Measurements from ENCODE around the gene PCDH9. TPM values are rescaled to one million over a fixed set of nuclear protein-coding genes. Genes with fewer than 3 reads are reported as not detected.
"Not testable (repeated sequence)": the region's sequence is repeated elsewhere in the genome, so short reads cannot be mapped to it uniquely, and the experiment has no call there.

The PCDH9 gene
- total and polyA plus RNA-seq, 5 donors from 2014 or later: 0.08 to 0.77 (median 0.09) TPM

- no peak overlapping the region for H3K27ac Mint-ChIP-seq
- no peak overlapping the region for H3K4me3 ChIP-seq (ENCODE audit: low read depth, low read length)
- DNase-seq: no peak
- no peak overlapping the region for H3K4me3 Mint-ChIP-seq
- no peak overlapping the region for H3K27ac ChIP-seq (ENCODE audit: insufficient read depth, low read length, poor library complexity, severe bottlenecking)
- no peak for ATAC-seq (ENCODE audit: low read depth in 2 of 2)
- H3K9me3 ChIP-seq (ENCODE audit: control insufficient read depth in 2 of 2, low read length in 2 of 2): peaks cover 0 to 13% of the 10 kb centered on the region in 2 experiments
- no peaks in the 10 kb centered on the region for H3K4me1 Mint-ChIP-seq
- H3K4me1 ChIP-seq (ENCODE audit: control insufficient read depth, insufficient read depth, low read length, poor library complexity, severe bottlenecking): no peaks in the 10 kb centered on the region
- H3K27me3 ChIP-seq (ENCODE audit: control insufficient read depth, insufficient read depth, low read length): no peaks in the 10 kb centered on the region
- no peaks in the 10 kb centered on the region for H3K36me3 ChIP-seq (ENCODE audit: control insufficient read depth, insufficient read depth, low read length)
- no peaks in the 10 kb centered on the region for H3K27me3 Mint-ChIP-seq
- H3K9me3 Mint-ChIP-seq: peaks cover 0 to 11% (median 4%) of the 10 kb centered on the region in 7 donors
- H3K36me3 Mint-ChIP-seq: no peaks in the 10 kb centered on the region
These were observed 928.7 kb downstream of the PCDH9 start for GRCh38 chr13:66301482-66301881.

GRCh38 chr13:66301006-66301405, 929.1 kb downstream of the PCDH9 start:
- Histone ChIP-seq H3K36me3 (ENCODE audit: control insufficient read depth, insufficient read depth, low read length) (no peaks in the 10 kb centered on the region), H3K27ac (ENCODE audit: insufficient read depth, low read length, poor library complexity, severe bottlenecking) (no peak overlapping the region), H3K27me3 (ENCODE audit: control insufficient read depth, insufficient read depth, low read length) (no peaks in the 10 kb centered on the region), H3K9me3 (ENCODE audit: control insufficient read depth in 2 of 2, low read length in 2 of 2) (peaks cover 0 to 13% of the 10 kb centered on the region in 2 experiments), H3K4me3 (ENCODE audit: low read depth, low read length) (no peak overlapping the region), H3K4me1 (ENCODE audit: control insufficient read depth, insufficient read depth, low read length, poor library complexity, severe bottlenecking) (no peaks in the 10 kb centered on the region)
- no peaks in the 10 kb centered on the region for H3K36me3 Mint-ChIP-seq
- H3K9me3 Mint-ChIP-seq: peaks cover 2 to 15% (median 4%) of the 10 kb centered on the region in 7 donors
- DNase-seq: no peak
- no peak for ATAC-seq (ENCODE audit: low read depth in 2 of 2)
- H3K4me1 Mint-ChIP-seq: no peaks in the 10 kb centered on the region
- H3K27me3 Mint-ChIP-seq: no peaks in the 10 kb centered on the region
- H3K4me3 Mint-ChIP-seq: no peak overlapping the region
- no peak overlapping the region for H3K27ac Mint-ChIP-seq

- Mint-ChIP-seq H3K9me3 (peaks cover 3 to 20% (median 5%) of the 10 kb centered on the region in 7 donors), H3K4me3 (no peak overlapping the region), H3K27ac (no peak overlapping the region), H3K27me3 (no peaks in the 10 kb centered on the region), H3K4me1 (no peaks in the 10 kb centered on the region), H3K36me3 (no peaks in the 10 kb centered on the region)
- no peak for ATAC-seq (ENCODE audit: low read depth in 2 of 2)
- no peaks in the 10 kb centered on the region for H3K4me1 ChIP-seq (ENCODE audit: control insufficient read depth, insufficient read depth, low read length, poor library complexity, severe bottlenecking)
- H3K4me3 ChIP-seq (ENCODE audit: low read depth, low read length): no peak overlapping the region
- H3K9me3 ChIP-seq (ENCODE audit: control insufficient read depth in 2 of 2, low read length in 2 of 2): peaks cover 0 to 19% of the 10 kb centered on the region in 2 experiments
- H3K36me3 ChIP-seq (ENCODE audit: control insufficient read depth, insufficient read depth, low read length): no peaks in the 10 kb centered on the region
- H3K27me3 ChIP-seq (ENCODE audit: control insufficient read depth, insufficient read depth, low read length): no peaks in the 10 kb centered on the region
- DNase-seq: no peak
- H3K27ac ChIP-seq (ENCODE audit: insufficient read depth, low read length, poor library complexity, severe bottlenecking): no peak overlapping the region
These were observed 933.3 kb downstream of the PCDH9 start for GRCh38 chr13:66296875-66297274.

GRCh38 chr13:66296328-66296727, 933.8 kb downstream of the PCDH9 start:
- Histone ChIP-seq H3K27ac (ENCODE audit: insufficient read depth, low read length, poor library complexity, severe bottlenecking) (no peak overlapping the region), H3K4me3 (ENCODE audit: low read depth, low read length) (no peak overlapping the region), H3K4me1 (ENCODE audit: control insufficient read depth, insufficient read depth, low read length, poor library complexity, severe bottlenecking) (no peaks in the 10 kb centered on the region), H3K36me3 (ENCODE audit: control insufficient read depth, insufficient read depth, low read length) (no peaks in the 10 kb centered on the region), H3K27me3 (ENCODE audit: control insufficient read depth, insufficient read depth, low read length) (no peaks in the 10 kb centered on the region), H3K9me3 (ENCODE audit: control insufficient read depth in 2 of 2, low read length in 2 of 2) (peaks cover 0 to 19% of the 10 kb centered on the region in 2 experiments)
- Mint-ChIP-seq H3K36me3 (no peaks in the 10 kb centered on the region), H3K9me3 (peaks cover 3 to 20% (median 5%) of the 10 kb centered on the region in 7 donors), H3K27ac (no peak overlapping the region), H3K27me3 (no peaks in the 10 kb centered on the region), H3K4me1 (no peaks in the 10 kb centered on the region), H3K4me3 (no peak overlapping the region)
- DNase-seq (no peak), ATAC-seq (ENCODE audit: low read depth in 2 of 2) (no peak)

- H3K4me1 Mint-ChIP-seq; H3K4me3 ChIP-seq (ENCODE audit: low read depth, low read length); ATAC-seq (ENCODE audit: low read depth in 2 of 2); H3K36me3 Mint-ChIP-seq; H3K27ac ChIP-seq (ENCODE audit: insufficient read depth, low read length, poor library complexity, severe bottlenecking); DNase-seq; H3K27me3 Mint-ChIP-seq; H3K36me3 ChIP-seq (ENCODE audit: control insufficient read depth, insufficient read depth, low read length); H3K4me3 Mint-ChIP-seq; H3K27me3 ChIP-seq (ENCODE audit: control insufficient read depth, insufficient read depth, low read length); H3K4me1 ChIP-seq (ENCODE audit: control insufficient read depth, insufficient read depth, low read length, poor library complexity, severe bottlenecking); H3K27ac Mint-ChIP-seq: not testable (repeated sequence)
- peaks cover 9 to 10% of the 10 kb centered on the region in 2 experiments for H3K9me3 ChIP-seq (ENCODE audit: control insufficient read depth in 2 of 2, low read length in 2 of 2)
- H3K9me3 Mint-ChIP-seq: peaks cover 1 to 46% (median 16%) of the 10 kb centered on the region in 7 donors
These were observed 943.3 kb downstream of the PCDH9 start for GRCh38 chr13:66286806-66287205.

GRCh38 chr13:66275416-66275815, 954.7 kb downstream of the PCDH9 start:
- ATAC-seq (ENCODE audit: low read depth in 2 of 2) (no peak), DNase-seq (no peak)
- Mint-ChIP-seq H3K4me1 (no peaks in the 10 kb centered on the region), H3K27ac (no peak overlapping the region), H3K4me3 (no peak overlapping the region), H3K27me3 (no peaks in the 10 kb centered on the region), H3K36me3 (no peaks in the 10 kb centered on the region), H3K9me3 (peaks cover 2 to 34% (median 5%) of the 10 kb centered on the region in 7 donors)
- no peak overlapping the region for H3K4me3 ChIP-seq (ENCODE audit: low read depth, low read length)
- H3K27me3 ChIP-seq (ENCODE audit: control insufficient read depth, insufficient read depth, low read length): no peaks in the 10 kb centered on the region
- peaks cover 1 to 3% of the 10 kb centered on the region in 2 experiments for H3K9me3 ChIP-seq (ENCODE audit: control insufficient read depth in 2 of 2, low read length in 2 of 2)
- no peak overlapping the region for H3K27ac ChIP-seq (ENCODE audit: insufficient read depth, low read length, poor library complexity, severe bottlenecking)
- H3K36me3 ChIP-seq (ENCODE audit: control insufficient read depth, insufficient read depth, low read length): no peaks in the 10 kb centered on the region
- no peaks in the 10 kb centered on the region for H3K4me1 ChIP-seq (ENCODE audit: control insufficient read depth, insufficient read depth, low read length, poor library complexity, severe bottlenecking)

- ATAC-seq (ENCODE audit: low read depth in 2 of 2) (no peak), DNase-seq (no peak)
- H3K27ac Mint-ChIP-seq: no peak overlapping the region
- H3K4me1 Mint-ChIP-seq: no peaks in the 10 kb centered on the region
- Histone ChIP-seq H3K4me3 (ENCODE audit: low read depth, low read length) (no peak overlapping the region), H3K4me1 (ENCODE audit: control insufficient read depth, insufficient read depth, low read length, poor library complexity, severe bottlenecking) (no peaks in the 10 kb centered on the region), H3K9me3 (ENCODE audit: control insufficient read depth in 2 of 2, low read length in 2 of 2) (peaks cover 3 to 11% of the 10 kb centered on the region in 2 experiments), H3K27me3 (ENCODE audit: control insufficient read depth, insufficient read depth, low read length) (no peaks in the 10 kb centered on the region), H3K27ac (ENCODE audit: insufficient read depth, low read length, poor library complexity, severe bottlenecking) (no peak overlapping the region), H3K36me3 (ENCODE audit: control insufficient read depth, insufficient read depth, low read length) (no peaks in the 10 kb centered on the region)
- no peaks in the 10 kb centered on the region for H3K36me3 Mint-ChIP-seq
- H3K4me3 Mint-ChIP-seq: no peak overlapping the region
- no peaks in the 10 kb centered on the region for H3K27me3 Mint-ChIP-seq
- peaks cover 0 to 34% (median 3%) of the 10 kb centered on the region in 7 donors for H3K9me3 Mint-ChIP-seq
These were observed 957.1 kb downstream of the PCDH9 start for GRCh38 chr13:66273011-66273410.

GRCh38 chr13:66266761-66267160, 963.4 kb downstream of the PCDH9 start:
- Mint-ChIP-seq H3K4me3 (no peak overlapping the region), H3K4me1 (no peaks in the 10 kb centered on the region), H3K9me3 (peaks cover 0 to 24% (median 2%) of the 10 kb centered on the region in 7 donors), H3K27ac (no peak overlapping the region), H3K27me3 (no peaks in the 10 kb centered on the region), H3K36me3 (no peaks in the 10 kb centered on the region)
- Histone ChIP-seq H3K9me3 (ENCODE audit: control insufficient read depth in 2 of 2, low read length in 2 of 2) (peaks cover 2 to 7% of the 10 kb centered on the region in 2 experiments), H3K27ac (ENCODE audit: insufficient read depth, low read length, poor library complexity, severe bottlenecking) (no peak overlapping the region), H3K4me3 (ENCODE audit: low read depth, low read length) (no peak overlapping the region), H3K27me3 (ENCODE audit: control insufficient read depth, insufficient read depth, low read length) (no peaks in the 10 kb centered on the region), H3K36me3 (ENCODE audit: control insufficient read depth, insufficient read depth, low read length) (no peaks in the 10 kb centered on the region), H3K4me1 (ENCODE audit: control insufficient read depth, insufficient read depth, low read length, poor library complexity, severe bottlenecking) (no peaks in the 10 kb centered on the region)
- no peak for ATAC-seq (ENCODE audit: low read depth in 2 of 2)
- DNase-seq: no peak

All from CD4-positive, CD25-positive, alpha-beta regulatory T cell (primary cell).